Measurements from ENCODE around the gene CDK2. TPM values are rescaled to one million over a fixed set of nuclear protein-coding genes. Genes with fewer than 3 reads are reported as not detected.
"Not testable (repeated sequence)": the region's sequence is repeated elsewhere in the genome, so short reads cannot be mapped to it uniquely, and the experiment has no call there.

CDK2 gene
- total RNA-seq (26.6 and 31.1 TPM in 2 replicates), polyA plus RNA-seq (23.9 and 25.8 TPM in 2 replicates)

GRCh38 chr12:55966408-55967281 lies at the start of gene CDK2:
Gene CDK2, plus strand, starts transcription at chr12:55966830. Its CDS starts 179 bp downstream, at chr12:55967009.
- no peaks in the 10 kb centered on the region for H4K20me1 ChIP-seq (ENCODE audit: insufficient read depth, poor library complexity, severe bottlenecking)
- peak within 1 kb of the TSS; percentile 88 for H2AFZ ChIP-seq
- TF ChIP-seq EZH2phosphoT487 (IDR thresholded peaks at IDR 0.05; ENCODE audit: low read depth, severe bottlenecking, unreplicated experiment), result no peak
- TF ChIP-seq EZH2 (IDR thresholded peaks at IDR 0.05; ENCODE audit: borderline replicate concordance), result no peak
- TF ChIP-seq CTCF (IDR thresholded peaks at IDR 0.05; ENCODE audit: poor library complexity), result no peak
- no peaks in the 10 kb centered on the region for H3K27me3 ChIP-seq
- H3K9me2 ChIP-seq (replicated peaks; ENCODE audit: insufficient read depth), result no peaks in the 10 kb centered on the region
- H3K27ac ChIP-seq, result peak within 1 kb of the TSS; percentile 90
- H3K9me3 ChIP-seq (ENCODE audit: low read depth), result no peaks in the 10 kb centered on the region
- H3K36me3 ChIP-seq (replicated peaks; ENCODE audit: insufficient read depth, low read depth), result no peaks in the 10 kb centered on the region
- H3K4me1 ChIP-seq (ENCODE audit: insufficient read depth), result peaks cover 24% of the 10 kb centered on the region
- peaks cover 31% of the 10 kb centered on the region for H3K79me2 ChIP-seq
- WGBS (ENCODE audit: low lambda C conversion rate, missing lambda C conversion rate), result 1% methylated on average over 38 of the region's 45 CpGs
- peak; percentile 96 for DNase-seq (ENCODE audit: low spot score)
- H3K4me3 ChIP-seq, result peak within 1 kb of the TSS; percentile 89
- peak within 1 kb of the TSS; percentile 85 for H3K4me2 ChIP-seq

- Histone ChIP-seq H3K27ac (peak overlapping the region; percentile 45), H3K79me2 (peaks cover 92% of the 10 kb centered on the region)
- H2AFZ ChIP-seq; H3K9me3 ChIP-seq (ENCODE audit: low read depth); H3K36me3 ChIP-seq (replicated peaks; ENCODE audit: insufficient read depth, low read depth); H3K4me3 ChIP-seq; H3K9me2 ChIP-seq (replicated peaks; ENCODE audit: insufficient read depth); DNase-seq (ENCODE audit: low spot score); H3K4me1 ChIP-seq (ENCODE audit: insufficient read depth); H4K20me1 ChIP-seq (ENCODE audit: insufficient read depth, poor library complexity, severe bottlenecking); H3K4me2 ChIP-seq; H3K27me3 ChIP-seq: not testable (repeated sequence)
- WGBS (ENCODE audit: low lambda C conversion rate, missing lambda C conversion rate), result 97% methylated on average over 3 of the region's 3 CpGs
These were observed 47.6 kb upstream of the CDK2 start for GRCh38 chr12:55919032-55919431.

- no peak overlapping the region for H2AFZ ChIP-seq
- H3K4me2 ChIP-seq, result no peak overlapping the region
- TF ChIP-seq EZH2phosphoT487 (IDR thresholded peaks at IDR 0.05; ENCODE audit: low read depth, severe bottlenecking, unreplicated experiment) (no peak), CTCF (IDR thresholded peaks at IDR 0.05; ENCODE audit: poor library complexity) (no peak), EZH2 (IDR thresholded peaks at IDR 0.05; ENCODE audit: borderline replicate concordance) (no peak)
- no peak overlapping the region for H3K27ac ChIP-seq
- no peaks in the 10 kb centered on the region for H3K9me2 ChIP-seq (replicated peaks; ENCODE audit: insufficient read depth)
- H3K27me3 ChIP-seq, result no peaks in the 10 kb centered on the region
- H3K4me3 ChIP-seq, result no peak overlapping the region
- peaks cover 90% of the 10 kb centered on the region for H3K79me2 ChIP-seq
- WGBS (ENCODE audit: low lambda C conversion rate, missing lambda C conversion rate), result 94% methylated on average over 3 of the region's 3 CpGs
- no peaks in the 10 kb centered on the region for H3K9me3 ChIP-seq (ENCODE audit: low read depth)
- no peaks in the 10 kb centered on the region for H3K36me3 ChIP-seq (replicated peaks; ENCODE audit: insufficient read depth, low read depth)
- no peak for DNase-seq (ENCODE audit: low spot score)
- no peaks in the 10 kb centered on the region for H4K20me1 ChIP-seq (ENCODE audit: insufficient read depth, poor library complexity, severe bottlenecking)
- H3K4me1 ChIP-seq (ENCODE audit: insufficient read depth), result peaks cover 3% of the 10 kb centered on the region
These were observed 44.5 kb upstream of the CDK2 start for GRCh38 chr12:55922126-55922525.

GRCh38 chr12:55923648-55924047 lies 43.0 kb upstream of the CDK2 start:
- 98% methylated on average over 9 of the region's 9 CpGs for WGBS (ENCODE audit: low lambda C conversion rate, missing lambda C conversion rate)
- H3K4me1 ChIP-seq (ENCODE audit: insufficient read depth); H3K9me3 ChIP-seq (ENCODE audit: low read depth); H3K27ac ChIP-seq; H3K4me2 ChIP-seq; H3K27me3 ChIP-seq; H2AFZ ChIP-seq; H3K36me3 ChIP-seq (replicated peaks; ENCODE audit: insufficient read depth, low read depth); DNase-seq (ENCODE audit: low spot score); H4K20me1 ChIP-seq (ENCODE audit: insufficient read depth, poor library complexity, severe bottlenecking); H3K9me2 ChIP-seq (replicated peaks; ENCODE audit: insufficient read depth); H3K4me3 ChIP-seq: not testable (repeated sequence)
- H3K79me2 ChIP-seq, result peaks cover 81% of the 10 kb centered on the region
